Transverse colon (tissue), 4 donors: ENCODE measurements around the gene UGT1A10. TPM values are rescaled to one million over a fixed set of nuclear protein-coding genes. Genes with fewer than 3 reads are reported as not detected.

Source experiments
- DNase-seq: peaks from one replicate; pipeline ENCODE4 v3.0.0-alpha.2; 2019
- H3K27ac ChIP-seq, 4 donors: fragments of 200-600 bp; sonication (generic); 2 replicates each; pipeline ENCODE4 v1.5.1; 2016 to 2018; ENCODE audit warnings: inconsistent platforms in 4 of 4
- H3K27me3 ChIP-seq: fragments of 200-600 bp; sonication (generic); 2 replicates; pipeline ENCODE4 v1.5.1; 2017; ENCODE audit warnings: inconsistent platforms
- H3K36me3 ChIP-seq, 4 donors: fragments of 200-600 bp; sonication (generic); 2 replicates each; pipeline ENCODE4 v1.5.1; 2017 to 2019; ENCODE audit warnings: inconsistent platforms in 4 of 4
- H3K4me1 ChIP-seq, 4 donors: fragments of 200-600 bp; sonication (generic); 2 replicates each; pipeline ENCODE4 v1.5.1; 2017 to 2020; ENCODE audit warnings: inconsistent platforms in 4 of 4
- H3K4me3 ChIP-seq, 4 donors: fragments of 200-600 bp; sonication (generic); 1 replicate in 1 of 4; 2 replicates in 3 of 4; pipeline versions ENCODE4 v1.5.1 to v1.6.1; 2017 to 2019; ENCODE audit warnings: inconsistent platforms in 4 of 4
- H3K9me3 ChIP-seq, 2 donors: fragments of 200-600 bp; sonication (generic); 2 replicates each; pipeline ENCODE4 v1.5.1; 2017 to 2019; ENCODE audit warnings: inconsistent platforms in 2 of 2
- EP300 ChIP-seq: sonication (generic); formaldehyde crosslinking; IDR thresholded peaks from one replicate; pipeline ENCODE4 v1.6.1; 2017; ENCODE audit warnings: antibody characterized with exemption, low read depth
- POLR2A ChIP-seq: fragments of 450-650 bp; IDR thresholded peaks from one replicate; pipeline ENCODE4 v1.6.1; 2016; ENCODE audit warnings: antibody characterized with exemption, mild to moderate bottlenecking, moderate library complexity
- POLR2AphosphoS5 ChIP-seq, 3 donors: sonication (generic); formaldehyde crosslinking; IDR thresholded peaks; one replicate each; pipeline ENCODE4 v1.6.1; 2016; ENCODE audit warnings: antibody characterized with exemption in 3 of 3
- WGBS, 2 donors: methylation state at CpG; one replicate each; pipeline ENCODE4 v1.1.5; 2018; ENCODE audit warnings: low coverage in 1 of 2; 5-methylcytosine and 5-hydroxymethylcytosine counted together
- in situ Hi-C, 4 donors: fragments of 200-750 bp; cut with MboI; loops; one replicate each; pipeline versions ENCODE4 v1.15.0 to v1.15.1; 2017; ENCODE audit warnings: low sequenced_read_pairs in 3 of 4, low pct_ligation_motif_present in 1 of 4, low pct_unique_long_range_greater_than_20kb in 1 of 4
- intact Hi-C: fragments of 100-400 bp; cut with DNase I; formaldehyde crosslinking; loops from one replicate; pipeline ENCODE4 v1.15.1; 2023; ENCODE audit warnings: low total_unique reads
- total RNA-seq, 4 donors: library from RNA; depleted of rRNA; stranded (reverse); fragments of >200 nt; gene quantifications; one replicate each; pipeline ENCODE4 v1.1.0, GENCODE V29; 2016
- TF ChIP-seq, protein P1 (sequence below), 5 experiments: fragments of 200-600 bp in 3 of 5; fragments of 450-650 bp in 2 of 5; sonication (generic) in 3 of 5; IDR thresholded peaks; 1 replicate in 2 of 5; 2 replicates in 3 of 5; pipeline ENCODE4 v1.5.1; 2016 to 2017; ENCODE audit warnings: antibody characterized with exemption in 5 of 5, inconsistent platforms in 3 of 5, mild to moderate bottlenecking in 2 of 5, moderate library complexity in 1 of 5

The UGT1A10 gene
- total RNA-seq, 4 donors from 2014 or later = 54.2 to 87.5 (median 54.9) TPM

DNA sequence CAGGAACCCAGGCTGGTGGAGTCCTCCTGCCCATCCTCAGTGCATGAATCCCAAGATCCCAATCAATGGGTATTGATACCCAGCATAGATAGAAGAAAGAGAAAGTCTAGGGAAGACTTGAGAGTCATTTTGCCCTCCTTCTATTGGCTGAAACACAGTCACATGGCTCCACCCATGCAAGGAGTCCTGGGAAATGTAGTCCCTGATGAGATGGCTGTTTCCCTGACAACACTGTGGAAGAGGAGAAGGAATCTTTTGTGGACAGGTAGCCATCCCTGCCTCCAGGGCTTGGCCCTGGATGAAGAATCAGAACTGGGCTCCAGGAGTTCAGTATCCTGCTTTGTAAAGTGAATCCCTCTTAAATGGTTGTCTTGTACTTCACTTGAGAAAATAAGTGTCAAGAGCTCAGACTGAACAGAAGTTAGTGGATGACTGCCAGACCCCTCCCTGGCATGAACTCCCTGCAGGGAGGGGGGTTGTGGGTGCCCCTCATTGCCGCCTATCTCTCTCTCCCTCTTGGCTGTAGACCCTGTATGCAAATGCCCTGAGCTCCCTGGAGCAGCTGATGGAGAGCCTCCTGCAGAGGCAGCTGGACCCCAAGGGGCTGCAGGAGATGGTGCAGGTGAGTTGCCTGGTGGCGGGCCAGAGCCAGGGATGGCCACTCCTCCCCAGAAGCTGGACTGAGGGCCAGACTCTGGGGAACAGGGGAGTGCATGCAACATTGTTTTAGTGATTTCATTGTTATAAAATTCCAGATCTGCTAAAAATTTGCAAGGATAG lies 178.0 kb downstream of the UGT1A10 start:
- WGBS, 2 donors = 75% methylated on average over 2 of the region's 2 CpGs; no CpG with 5 or more reads in 1 of the 2 donors
- in situ Hi-C loops (no loop called here), intact Hi-C loops (no loop called here)
- Histone ChIP-seq H3K9me3 (no peaks in the 10 kb centered on the region), H3K27ac (no peak overlapping the region), H3K4me3 (no peak overlapping the region), H3K27me3 (no peaks in the 10 kb centered on the region), H3K4me1 (no peaks in the 10 kb centered on the region), H3K36me3 (no peaks in the 10 kb centered on the region)
- peak; percentile 2 for DNase-seq
- TF ChIP-seq POLR2A = no peak

DNA sequence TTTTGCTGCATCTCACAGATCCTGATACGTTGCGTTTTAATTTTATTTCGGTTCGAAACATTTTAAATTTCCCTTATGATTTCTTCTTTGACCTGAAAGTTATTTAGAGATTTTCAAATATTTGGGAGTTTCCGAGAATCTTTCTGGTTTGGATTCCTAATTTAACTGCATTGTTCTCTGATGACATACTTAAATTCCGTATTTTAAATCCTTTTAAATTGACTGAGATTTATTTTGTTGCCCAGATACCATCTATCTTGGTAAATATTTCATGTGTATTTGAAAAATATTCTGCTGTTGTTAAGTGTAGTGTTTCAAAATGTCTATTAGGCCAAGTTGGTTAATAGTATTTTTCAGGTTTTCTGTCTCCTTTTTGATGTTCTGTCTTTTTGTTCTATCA lies 179.6 kb downstream of the UGT1A10 start:
- Histone ChIP-seq H3K27ac (no peak overlapping the region), H3K4me3 (no peak overlapping the region), H3K4me1 (no peaks in the 10 kb centered on the region), H3K27me3 (no peaks in the 10 kb centered on the region), H3K36me3 (no peaks in the 10 kb centered on the region), H3K9me3 (no peaks in the 10 kb centered on the region)
- TF ChIP-seq POLR2AphosphoS5 (IDR thresholded peaks at IDR 0.05) = no peak
- TF ChIP-seq, protein P1, sequence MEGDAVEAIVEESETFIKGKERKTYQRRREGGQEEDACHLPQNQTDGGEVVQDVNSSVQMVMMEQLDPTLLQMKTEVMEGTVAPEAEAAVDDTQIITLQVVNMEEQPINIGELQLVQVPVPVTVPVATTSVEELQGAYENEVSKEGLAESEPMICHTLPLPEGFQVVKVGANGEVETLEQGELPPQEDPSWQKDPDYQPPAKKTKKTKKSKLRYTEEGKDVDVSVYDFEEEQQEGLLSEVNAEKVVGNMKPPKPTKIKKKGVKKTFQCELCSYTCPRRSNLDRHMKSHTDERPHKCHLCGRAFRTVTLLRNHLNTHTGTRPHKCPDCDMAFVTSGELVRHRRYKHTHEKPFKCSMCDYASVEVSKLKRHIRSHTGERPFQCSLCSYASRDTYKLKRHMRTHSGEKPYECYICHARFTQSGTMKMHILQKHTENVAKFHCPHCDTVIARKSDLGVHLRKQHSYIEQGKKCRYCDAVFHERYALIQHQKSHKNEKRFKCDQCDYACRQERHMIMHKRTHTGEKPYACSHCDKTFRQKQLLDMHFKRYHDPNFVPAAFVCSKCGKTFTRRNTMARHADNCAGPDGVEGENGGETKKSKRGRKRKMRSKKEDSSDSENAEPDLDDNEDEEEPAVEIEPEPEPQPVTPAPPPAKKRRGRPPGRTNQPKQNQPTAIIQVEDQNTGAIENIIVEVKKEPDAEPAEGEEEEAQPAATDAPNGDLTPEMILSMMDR (IDR thresholded peaks at IDR 0.05) = no peak
- TF ChIP-seq POLR2A = no peak
- no peak for TF ChIP-seq EP300
- no peak for DNase-seq
- 80 to 95% methylated on average over 5 to 6 of the region's 6 CpGs for WGBS, 2 donors
- intact Hi-C loops = no loop called here
- in situ Hi-C loops = no loop called here

DNA sequence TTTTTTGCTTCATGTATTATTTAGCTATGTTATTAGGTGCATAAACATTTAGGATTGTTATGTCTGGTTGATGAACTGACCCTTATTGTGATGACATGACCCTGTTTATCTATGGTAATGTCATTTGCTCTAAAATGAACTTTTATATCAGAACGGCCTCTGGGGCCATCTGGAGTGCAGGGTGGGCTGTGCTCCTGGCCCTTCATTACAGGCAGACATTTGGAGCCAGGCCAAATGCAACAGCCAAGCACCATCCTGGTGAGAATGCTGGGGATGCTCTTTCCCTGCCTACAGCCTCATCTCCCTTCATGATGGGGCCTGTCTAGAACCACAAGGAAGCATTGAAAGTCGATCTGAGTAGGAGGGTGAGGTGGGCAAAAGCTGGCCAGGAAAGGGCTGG lies 180.1 kb downstream of the UGT1A10 start:
- no peaks in the 10 kb centered on the region for H3K36me3 ChIP-seq
- no peaks in the 10 kb centered on the region for H3K4me1 ChIP-seq
- in situ Hi-C loops (no loop called here), intact Hi-C loops (no loop called here)
- peak; percentile 2 for DNase-seq
- TF ChIP-seq, protein P1 (IDR thresholded peaks at IDR 0.05) = no peak
- TF ChIP-seq POLR2A (no peak), EP300 (no peak), POLR2AphosphoS5 (IDR thresholded peaks at IDR 0.05) (no peak)
- no peak overlapping the region for H3K4me3 ChIP-seq
- H3K27ac ChIP-seq = no peak overlapping the region
- no peaks in the 10 kb centered on the region for H3K9me3 ChIP-seq
- 59% methylated on average over 2 of the region's 2 CpGs; no CpG with 5 or more reads in 1 of the 2 donors for WGBS, 2 donors
- H3K27me3 ChIP-seq = no peaks in the 10 kb centered on the region

DNA sequence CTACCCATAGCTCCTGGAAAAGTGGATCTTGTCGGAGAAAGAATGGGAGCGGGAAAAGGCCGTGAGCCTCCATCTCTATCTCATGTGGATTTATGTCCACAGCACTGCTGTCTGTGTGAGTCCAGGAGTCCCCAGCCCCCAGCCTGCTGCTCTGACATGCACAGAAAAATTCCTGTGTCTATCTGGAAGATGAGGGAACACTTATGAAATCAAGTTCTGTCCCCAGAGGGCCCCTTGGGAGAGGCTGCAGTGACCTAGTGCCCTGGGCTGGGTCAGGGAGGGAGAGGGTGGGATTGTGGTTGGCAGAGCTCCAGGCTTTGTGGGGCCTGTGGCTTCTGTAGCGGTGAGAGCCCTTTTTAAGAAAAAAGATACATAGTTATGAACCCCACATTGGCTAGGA lies 180.5 kb downstream of the UGT1A10 start:
- Histone ChIP-seq H3K4me3 (no peak overlapping the region), H3K4me1 (no peaks in the 10 kb centered on the region), H3K27me3 (no peaks in the 10 kb centered on the region), H3K36me3 (no peaks in the 10 kb centered on the region), H3K9me3 (no peaks in the 10 kb centered on the region), H3K27ac (no peak overlapping the region)
- intact Hi-C loops = no loop called here
- WGBS, 2 donors = 17 to 83% methylated on average over 1 to 4 of the region's 4 CpGs
- peak; percentile 5 for DNase-seq
- in situ Hi-C loops = no loop called here
- TF ChIP-seq EP300 (no peak), POLR2A (no peak), POLR2AphosphoS5 (IDR thresholded peaks at IDR 0.05) (no peak)
- TF ChIP-seq, protein P1 (IDR thresholded peaks at IDR 0.05) = no peak
